Measurements from ENCODE around the gene KIF18B.
A peak's percentile ranks its signal among the peaks of the same experiment; 100 is the strongest.

KIF18B gene

DNA sequence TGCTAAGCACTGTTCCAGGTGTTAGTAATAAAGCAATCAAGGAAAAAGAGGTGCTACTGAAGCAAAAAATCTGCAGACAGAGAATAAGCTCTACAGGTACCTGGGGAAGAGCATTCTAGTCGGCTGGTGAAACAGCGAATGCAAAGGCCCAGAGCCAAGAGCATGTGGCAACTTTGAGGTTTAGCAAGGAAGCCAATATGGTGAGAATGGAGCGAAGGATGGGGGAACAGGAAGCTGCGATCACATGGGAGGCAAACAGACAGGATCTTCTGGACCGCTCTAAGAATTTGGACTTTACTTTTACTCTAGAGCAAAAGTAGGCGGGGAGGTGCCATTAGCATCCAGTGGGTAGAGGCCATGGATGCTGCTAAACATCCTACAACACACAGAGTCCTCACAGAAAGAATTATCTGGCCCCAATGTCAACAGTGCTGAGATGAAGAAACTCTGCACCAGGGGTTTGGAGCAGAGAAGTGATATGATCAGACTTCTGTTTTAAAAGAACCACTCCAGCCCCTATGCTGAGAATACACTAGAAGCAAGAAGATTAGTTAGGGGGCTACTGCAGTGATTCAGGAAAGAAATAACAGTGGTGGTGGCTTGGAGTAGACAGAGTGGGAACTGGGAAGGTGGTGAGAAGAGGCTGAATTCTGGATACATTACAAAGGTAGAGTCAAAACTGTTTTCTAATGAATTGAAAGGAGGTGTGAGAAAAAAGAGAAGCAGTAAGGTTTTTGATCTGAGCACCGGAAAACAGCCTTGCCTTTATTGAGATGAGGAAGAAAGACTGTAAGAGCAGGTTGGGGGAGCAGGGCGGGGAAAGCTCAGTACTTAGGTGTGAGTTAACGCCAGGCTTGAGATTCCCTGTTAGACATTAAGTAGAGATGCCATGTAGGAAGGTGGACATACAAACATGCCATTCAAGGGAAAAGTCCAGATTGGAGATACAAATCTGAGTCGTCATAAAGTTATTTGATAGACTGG, 59.3 kb downstream of the KIF18B start:
- H3K56ac ChIP-seq (ENCODE audit: low read length): no peak overlapping the region
- peaks cover 17% of the 10 kb centered on the region for H3K79me1 ChIP-seq (ENCODE audit: low read length)
- H2BK5ac ChIP-seq (ENCODE audit: low read length): no peak overlapping the region
- peaks cover 10% of the 10 kb centered on the region for H3K36me3 ChIP-seq (ENCODE audit: control insufficient read depth, insufficient read depth, low read length)
- no peak for DNase-seq
- H4K5ac ChIP-seq (ENCODE audit: low read length): no peak overlapping the region
- H3K27me3 ChIP-seq (ENCODE audit: insufficient read depth, low read length, poor library complexity): no peaks in the 10 kb centered on the region
- no peak overlapping the region for H3K4me3 ChIP-seq (ENCODE audit: low read length)
- peaks cover 19% of the 10 kb centered on the region for H3K79me2 ChIP-seq (ENCODE audit: control insufficient read depth, insufficient read depth, low read length)
- no CpG with 5 or more reads among the region's 10 CpGs for WGBS (ENCODE audit: extremely low coverage, insufficient coverage, low lambda C conversion rate)
- no peak overlapping the region for H3K4ac ChIP-seq (ENCODE audit: low read depth, low read length)
- no peak overlapping the region for H2AK5ac ChIP-seq (ENCODE audit: low read length)
- H4K8ac ChIP-seq (ENCODE audit: low read depth, low read length): no peak overlapping the region
- H3K4me1 ChIP-seq (ENCODE audit: control insufficient read depth, low read depth, low read length): no peaks in the 10 kb centered on the region
- no peak overlapping the region for H3K23ac ChIP-seq (ENCODE audit: low read length)
- no peak overlapping the region for H3K9ac ChIP-seq (ENCODE audit: low read length)
- H3K4me2 ChIP-seq (ENCODE audit: low read length): no peak overlapping the region
- no peak overlapping the region for H3K18ac ChIP-seq (ENCODE audit: low read length)
- H3K27ac ChIP-seq (ENCODE audit: low read depth, low read length): no peak overlapping the region
- no peak overlapping the region for H2BK15ac ChIP-seq (replicated peaks; ENCODE audit: low read depth)
- no peak overlapping the region for H2BK120ac ChIP-seq (ENCODE audit: low read depth, low read length)

DNA sequence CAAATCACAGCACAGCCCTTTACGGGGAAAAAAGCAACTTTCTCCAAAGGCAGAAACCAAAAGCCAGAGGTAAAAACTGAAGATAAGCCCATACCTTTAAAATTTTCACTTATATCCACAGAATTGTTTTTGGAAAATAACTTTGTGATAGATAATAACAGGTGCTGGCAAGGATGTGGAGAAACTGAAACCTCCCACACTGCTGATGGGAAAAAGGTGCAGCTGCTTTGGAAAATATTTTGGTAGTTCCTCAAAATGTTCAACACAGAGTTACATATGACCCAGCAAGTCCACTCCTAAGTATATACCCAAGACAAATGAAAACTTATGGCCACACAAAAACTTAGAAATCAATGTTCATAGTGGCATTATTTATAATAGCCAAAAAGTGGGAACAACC, 60.6 kb downstream of the KIF18B start:
- H3K4ac ChIP-seq (ENCODE audit: low read depth, low read length): no peak overlapping the region
- H3K23ac ChIP-seq (ENCODE audit: low read length): no peak overlapping the region
- H3K18ac ChIP-seq (ENCODE audit: low read length): no peak overlapping the region
- H3K4me3 ChIP-seq (ENCODE audit: low read length): no peak overlapping the region
- no peak overlapping the region for H3K4me2 ChIP-seq (ENCODE audit: low read length)
- H2BK5ac ChIP-seq (ENCODE audit: low read length): no peak overlapping the region
- H3K79me1 ChIP-seq (ENCODE audit: low read length): peaks cover 17% of the 10 kb centered on the region
- no peak for DNase-seq
- no peak overlapping the region for H3K27ac ChIP-seq (ENCODE audit: low read depth, low read length)
- H4K8ac ChIP-seq (ENCODE audit: low read depth, low read length): no peak overlapping the region
- no peak overlapping the region for H4K5ac ChIP-seq (ENCODE audit: low read length)
- H2BK120ac ChIP-seq (ENCODE audit: low read depth, low read length): no peak overlapping the region
- no peaks in the 10 kb centered on the region for H3K27me3 ChIP-seq (ENCODE audit: insufficient read depth, low read length, poor library complexity)
- no peaks in the 10 kb centered on the region for H3K4me1 ChIP-seq (ENCODE audit: control insufficient read depth, low read depth, low read length)
- WGBS (ENCODE audit: extremely low coverage, insufficient coverage, low lambda C conversion rate): no CpG with 5 or more reads among the region's 1 CpG
- H2AK5ac ChIP-seq (ENCODE audit: low read length): no peak overlapping the region
- no peak overlapping the region for H2BK15ac ChIP-seq (replicated peaks; ENCODE audit: low read depth)
- H3K9ac ChIP-seq (ENCODE audit: low read length): no peak overlapping the region
- peaks cover 17% of the 10 kb centered on the region for H3K79me2 ChIP-seq (ENCODE audit: control insufficient read depth, insufficient read depth, low read length)
- peaks cover 10% of the 10 kb centered on the region for H3K36me3 ChIP-seq (ENCODE audit: control insufficient read depth, insufficient read depth, low read length)
- no peak overlapping the region for H3K56ac ChIP-seq (ENCODE audit: low read length)

DNA sequence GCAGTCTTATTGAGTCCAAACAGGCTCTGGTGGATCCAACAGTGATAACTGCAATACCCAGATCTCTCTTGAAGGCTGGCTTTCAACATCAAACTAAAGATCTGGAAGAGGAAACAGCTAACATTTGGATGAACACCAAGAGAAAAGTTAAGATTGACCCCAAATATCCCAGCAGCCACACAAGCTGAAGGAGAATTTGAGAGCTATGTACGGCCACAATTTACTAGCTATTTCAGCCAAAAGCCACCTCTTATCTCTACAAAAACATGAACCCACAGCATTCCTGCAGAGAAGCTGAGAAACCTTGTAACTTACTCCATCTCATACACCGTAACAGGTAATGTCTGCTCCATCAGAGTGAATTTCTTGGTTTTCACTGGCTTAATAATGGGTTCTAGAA, 62.6 kb downstream of the KIF18B start:
- WGBS (ENCODE audit: extremely low coverage, insufficient coverage, low lambda C conversion rate): no CpG with 5 or more reads among the region's 2 CpGs
- peaks cover 8% of the 10 kb centered on the region for H3K36me3 ChIP-seq (ENCODE audit: control insufficient read depth, insufficient read depth, low read length)
- no peaks in the 10 kb centered on the region for H3K4me1 ChIP-seq (ENCODE audit: control insufficient read depth, low read depth, low read length)
- no peak overlapping the region for H3K4me3 ChIP-seq (ENCODE audit: low read length)
- H2AK5ac ChIP-seq (ENCODE audit: low read length): no peak overlapping the region
- H3K79me2 ChIP-seq (ENCODE audit: control insufficient read depth, insufficient read depth, low read length): peaks cover 12% of the 10 kb centered on the region
- no peak overlapping the region for H4K8ac ChIP-seq (ENCODE audit: low read depth, low read length)
- H3K18ac ChIP-seq (ENCODE audit: low read length): no peak overlapping the region
- no peak overlapping the region for H2BK120ac ChIP-seq (ENCODE audit: low read depth, low read length)
- DNase-seq: no peak
- H3K9ac ChIP-seq (ENCODE audit: low read length): no peak overlapping the region
- H3K4me2 ChIP-seq (ENCODE audit: low read length): no peak overlapping the region
- H3K23ac ChIP-seq (ENCODE audit: low read length): no peak overlapping the region
- H2BK15ac ChIP-seq (replicated peaks; ENCODE audit: low read depth): no peak overlapping the region
- H3K4ac ChIP-seq (ENCODE audit: low read depth, low read length): no peak overlapping the region
- H3K27ac ChIP-seq (ENCODE audit: low read depth, low read length): no peak overlapping the region
- no peaks in the 10 kb centered on the region for H3K27me3 ChIP-seq (ENCODE audit: insufficient read depth, low read length, poor library complexity)
- no peak overlapping the region for H2BK5ac ChIP-seq (ENCODE audit: low read length)
- H3K79me1 ChIP-seq (ENCODE audit: low read length): peaks cover 13% of the 10 kb centered on the region
- no peak overlapping the region for H3K56ac ChIP-seq (ENCODE audit: low read length)
- H4K5ac ChIP-seq (ENCODE audit: low read length): no peak overlapping the region

DNA sequence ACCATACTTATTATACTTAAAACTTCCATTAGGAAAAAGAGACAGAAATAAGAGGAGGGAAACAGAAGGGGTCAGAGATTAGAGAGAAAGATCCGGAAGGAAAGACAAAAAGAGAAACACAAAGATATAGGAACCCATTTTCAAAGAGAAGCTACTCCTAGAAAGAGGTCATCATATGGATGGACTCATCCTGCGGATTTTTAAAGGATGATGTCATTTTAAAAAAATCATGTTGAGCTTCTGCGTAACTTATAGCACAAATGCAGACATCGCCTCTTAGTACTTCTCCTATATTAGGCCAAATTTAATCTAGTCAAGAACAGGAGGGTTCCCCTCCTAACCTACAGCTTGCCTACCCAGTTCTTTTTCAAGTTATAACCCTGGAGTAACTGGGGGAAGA, 66.4 kb downstream of the KIF18B start:
- no peak overlapping the region for H3K56ac ChIP-seq (ENCODE audit: low read length)
- H3K4me1 ChIP-seq (ENCODE audit: control insufficient read depth, low read depth, low read length): no peaks in the 10 kb centered on the region
- H3K4ac ChIP-seq (ENCODE audit: low read depth, low read length): no peak overlapping the region
- no peak for DNase-seq
- peaks cover 5% of the 10 kb centered on the region for H3K36me3 ChIP-seq (ENCODE audit: control insufficient read depth, insufficient read depth, low read length)
- no peak overlapping the region for H2BK120ac ChIP-seq (ENCODE audit: low read depth, low read length)
- no peak overlapping the region for H3K9ac ChIP-seq (ENCODE audit: low read length)
- H3K79me2 ChIP-seq (ENCODE audit: control insufficient read depth, insufficient read depth, low read length): no peaks in the 10 kb centered on the region
- H2BK5ac ChIP-seq (ENCODE audit: low read length): no peak overlapping the region
- H2BK15ac ChIP-seq (replicated peaks; ENCODE audit: low read depth): no peak overlapping the region
- WGBS (ENCODE audit: extremely low coverage, insufficient coverage, low lambda C conversion rate): no CpG with 5 or more reads among the region's 4 CpGs
- H3K27ac ChIP-seq (ENCODE audit: low read depth, low read length): no peak overlapping the region
- no peak overlapping the region for H4K5ac ChIP-seq (ENCODE audit: low read length)
- no peak overlapping the region for H3K18ac ChIP-seq (ENCODE audit: low read length)
- H3K79me1 ChIP-seq (ENCODE audit: low read length): no peaks in the 10 kb centered on the region
- no peak overlapping the region for H3K4me3 ChIP-seq (ENCODE audit: low read length)
- no peaks in the 10 kb centered on the region for H3K27me3 ChIP-seq (ENCODE audit: insufficient read depth, low read length, poor library complexity)
- H3K4me2 ChIP-seq (ENCODE audit: low read length): no peak overlapping the region
- no peak overlapping the region for H4K8ac ChIP-seq (ENCODE audit: low read depth, low read length)
- no peak overlapping the region for H3K23ac ChIP-seq (ENCODE audit: low read length)
- no peak overlapping the region for H2AK5ac ChIP-seq (ENCODE audit: low read length)

DNA sequence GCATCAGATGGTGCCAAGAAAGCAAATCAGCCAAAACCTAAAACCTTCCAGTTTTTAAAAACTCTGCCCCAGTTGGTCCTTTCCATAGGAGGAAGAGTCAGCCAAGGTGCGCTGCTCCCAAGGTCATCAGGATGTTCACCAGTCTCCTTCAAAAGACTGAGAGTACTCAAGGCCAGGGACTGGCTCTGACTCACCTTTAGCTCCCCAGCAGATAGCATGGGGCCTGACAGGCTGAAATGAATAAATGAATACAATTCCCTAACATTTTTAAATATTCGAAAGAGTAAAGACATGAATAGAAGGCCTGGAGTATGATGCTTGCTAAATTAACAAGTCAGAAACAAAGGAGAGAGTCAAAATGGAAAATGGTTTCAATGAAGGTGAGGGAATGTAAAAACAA, 67.5 kb downstream of the KIF18B start:
- no peak overlapping the region for H2BK15ac ChIP-seq (replicated peaks; ENCODE audit: low read depth)
- H3K27me3 ChIP-seq (ENCODE audit: insufficient read depth, low read length, poor library complexity): no peaks in the 10 kb centered on the region
- H4K5ac ChIP-seq (ENCODE audit: low read length): no peak overlapping the region
- WGBS (ENCODE audit: extremely low coverage, insufficient coverage, low lambda C conversion rate): no CpG with 5 or more reads among the region's 2 CpGs
- H2AK5ac ChIP-seq (ENCODE audit: low read length): no peak overlapping the region
- H2BK5ac ChIP-seq (ENCODE audit: low read length): no peak overlapping the region
- no peak overlapping the region for H3K4me2 ChIP-seq (ENCODE audit: low read length)
- peak overlapping the region; percentile 6 for H3K27ac ChIP-seq (ENCODE audit: low read depth, low read length)
- DNase-seq: peak; percentile 49
- H3K4me3 ChIP-seq (ENCODE audit: low read length): no peak overlapping the region
- no peak overlapping the region for H3K4ac ChIP-seq (ENCODE audit: low read depth, low read length)
- no peaks in the 10 kb centered on the region for H3K79me2 ChIP-seq (ENCODE audit: control insufficient read depth, insufficient read depth, low read length)
- H3K9ac ChIP-seq (ENCODE audit: low read length): no peak overlapping the region
- H3K36me3 ChIP-seq (ENCODE audit: control insufficient read depth, insufficient read depth, low read length): peaks cover 5% of the 10 kb centered on the region
- H3K18ac ChIP-seq (ENCODE audit: low read length): no peak overlapping the region
- no peaks in the 10 kb centered on the region for H3K79me1 ChIP-seq (ENCODE audit: low read length)
- H3K56ac ChIP-seq (ENCODE audit: low read length): peak overlapping the region; percentile 34
- no peak overlapping the region for H4K8ac ChIP-seq (ENCODE audit: low read depth, low read length)
- H3K23ac ChIP-seq (ENCODE audit: low read length): no peak overlapping the region
- no peaks in the 10 kb centered on the region for H3K4me1 ChIP-seq (ENCODE audit: control insufficient read depth, low read depth, low read length)
- no peak overlapping the region for H2BK120ac ChIP-seq (ENCODE audit: low read depth, low read length)

All from mesendoderm (in vitro differentiated cells).